ENCODE measurements around the gene PRKG1. TPM values are rescaled to one million over a fixed set of nuclear protein-coding genes. Genes with fewer than 3 reads are reported as not detected.
"Not testable (repeated sequence)": the region's sequence is repeated elsewhere in the genome, so short reads cannot be mapped to it uniquely, and the experiment has no call there.

The PRKG1 gene
- total RNA-seq, 4 donors from 2014 or later: 24.5 to 46.1 (median 37.1) TPM

DNA sequence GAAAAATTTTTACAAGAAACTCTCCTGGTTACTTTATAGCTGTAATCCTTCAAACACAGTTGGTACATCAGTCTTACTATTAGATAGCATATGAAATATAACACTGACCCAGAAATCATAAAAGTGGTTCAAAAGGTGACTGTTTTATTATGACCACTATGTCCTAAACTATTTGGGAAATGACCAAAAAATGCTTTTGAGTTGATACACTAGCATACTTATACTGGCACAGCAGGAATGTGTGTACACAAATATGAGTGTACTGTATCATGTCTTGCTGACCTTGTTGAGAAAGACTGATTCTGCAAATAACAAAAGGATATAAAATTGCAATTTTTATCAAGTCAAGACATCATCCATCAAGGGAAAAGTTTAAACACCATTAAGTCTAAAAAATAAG, 600.8 kb downstream of the PRKG1 start:
- Histone ChIP-seq H3K9me3 (peaks cover 0 to 7% (median 0%) of the 10 kb centered on the region in 4 donors), H3K27me3 (no peaks in the 10 kb centered on the region), H3K4me3 (no peak overlapping the region), H3K36me3 (no peaks in the 10 kb centered on the region), H3K27ac (replicated peaks in 1 of 4) (no peak overlapping the region), H3K4me1 (no peaks in the 10 kb centered on the region)
- no peak for DNase-seq (ENCODE audit: extremely low spot score)
- intact Hi-C loops (cut with DNase I): no loop called here
- TF ChIP-seq CTCF (IDR thresholded peaks at IDR 0.05) (no peak), POLR2AphosphoS5 (IDR thresholded peaks at IDR 0.05) (no peak), EP300 (IDR thresholded peaks at IDR 0.05) (no peak), POLR2A (IDR thresholded peaks at IDR 0.05; ENCODE audit: low read depth) (no peak)

GRCh38 chr10:51679841-51680240, 605.6 kb downstream of the PRKG1 start:
- 89% methylated on average over 6 of the region's 6 CpGs for WGBS
- H3K9me3 ChIP-seq: no peaks in the 10 kb centered on the region

DNA sequence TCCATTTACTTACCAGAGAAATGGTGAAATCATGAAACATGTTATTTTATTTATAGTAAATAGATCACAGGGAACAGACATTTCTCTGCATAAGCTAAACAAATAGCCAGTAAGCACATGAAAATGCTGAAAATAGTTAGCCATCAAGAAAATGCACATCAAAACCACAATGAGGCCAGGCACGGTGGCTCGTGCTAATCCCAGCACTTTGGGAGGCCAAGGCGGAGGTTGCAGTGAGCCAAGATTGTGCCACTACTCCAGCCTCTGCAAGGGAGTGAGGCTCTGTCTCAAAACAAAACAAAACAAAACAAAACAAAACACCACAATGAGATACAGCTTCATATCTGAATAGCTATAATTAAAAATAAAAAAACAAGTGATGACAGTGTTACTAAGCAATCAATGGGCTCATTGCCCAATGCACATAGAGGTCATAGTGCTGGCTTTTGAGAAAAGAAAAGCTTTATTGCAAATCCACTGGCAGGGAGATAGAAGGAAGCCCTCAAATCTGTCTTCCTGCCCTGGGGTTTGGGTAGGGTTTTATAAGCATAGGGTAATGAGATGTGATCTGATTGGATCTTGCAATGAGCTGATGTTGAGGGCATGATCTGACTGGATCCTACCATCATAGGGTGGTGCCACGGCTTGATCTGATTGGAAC, 608.9 kb downstream of the PRKG1 start:
- no peak for TF ChIP-seq CTCF (IDR thresholded peaks at IDR 0.05)
- TF ChIP-seq POLR2A (IDR thresholded peaks at IDR 0.05; ENCODE audit: low read depth): no peak
- no peak for TF ChIP-seq POLR2AphosphoS5 (IDR thresholded peaks at IDR 0.05)
- TF ChIP-seq EP300 (IDR thresholded peaks at IDR 0.05): no peak
- no peak for DNase-seq (ENCODE audit: extremely low spot score)

More at GRCh38 chr10:51679841-51680240, 605.6 kb downstream of the PRKG1 start:
- no peaks in the 10 kb centered on the region for H3K36me3 ChIP-seq
- intact Hi-C loops (cut with DNase I): no loop called here
- H3K4me3 ChIP-seq: no peak overlapping the region
- TF ChIP-seq EP300 (IDR thresholded peaks at IDR 0.05) (no peak), CTCF (IDR thresholded peaks at IDR 0.05) (no peak), POLR2AphosphoS5 (IDR thresholded peaks at IDR 0.05) (no peak), POLR2A (IDR thresholded peaks at IDR 0.05; ENCODE audit: low read depth) (no peak)
- DNase-seq (ENCODE audit: extremely low spot score): no peak
- no peaks in the 10 kb centered on the region for H3K27me3 ChIP-seq
- peaks cover 0 to 7% (median 0%) of the 10 kb centered on the region in 4 donors for H3K4me1 ChIP-seq
- H3K27ac ChIP-seq (replicated peaks in 1 of 4): no peak overlapping the region

DNA sequence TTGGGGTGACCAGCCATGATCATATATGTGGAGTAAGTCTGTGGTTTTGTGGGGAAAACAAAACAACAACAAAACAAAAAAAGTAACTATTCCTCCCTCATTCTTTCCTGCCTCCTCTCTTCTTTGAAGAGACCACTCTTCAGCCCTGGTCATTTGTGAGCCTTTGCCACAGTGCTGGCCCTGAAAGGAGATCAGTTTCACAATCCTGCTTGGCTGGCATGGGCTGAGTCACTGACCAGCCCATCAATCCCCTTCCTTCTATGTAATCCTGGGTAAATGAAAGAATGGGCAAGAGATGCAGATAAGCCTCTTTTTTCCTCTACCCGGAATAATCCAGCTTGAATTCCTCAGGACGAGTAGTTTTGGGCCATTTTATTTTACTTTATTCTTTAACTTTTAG, 611.5 kb downstream of the PRKG1 start:
- 82% methylated on average over 2 of the region's 2 CpGs for WGBS
- Histone ChIP-seq H3K4me3 (no peak overlapping the region), H3K27ac (replicated peaks in 1 of 4) (no peak overlapping the region), H3K4me1 (peaks cover 0 to 7% (median 0%) of the 10 kb centered on the region in 4 donors), H3K9me3 (no peaks in the 10 kb centered on the region), H3K27me3 (no peaks in the 10 kb centered on the region), H3K36me3 (no peaks in the 10 kb centered on the region)
- DNase-seq (ENCODE audit: extremely low spot score): no peak
- intact Hi-C loops (cut with DNase I): no loop called here
- no peak for TF ChIP-seq POLR2AphosphoS5 (IDR thresholded peaks at IDR 0.05)
- no peak for TF ChIP-seq CTCF (IDR thresholded peaks at IDR 0.05)
- TF ChIP-seq POLR2A (IDR thresholded peaks at IDR 0.05; ENCODE audit: low read depth): no peak
- no peak for TF ChIP-seq EP300 (IDR thresholded peaks at IDR 0.05)

More for the DNA sequence above, 608.9 kb downstream of the PRKG1 start:
- Histone ChIP-seq H3K36me3 (no peaks in the 10 kb centered on the region), H3K27me3 (no peaks in the 10 kb centered on the region), H3K9me3 (no peaks in the 10 kb centered on the region), H3K4me1 (peaks cover 0 to 7% (median 0%) of the 10 kb centered on the region in 4 donors), H3K27ac (replicated peaks in 1 of 4) (no peak overlapping the region), H3K4me3 (no peak overlapping the region)
- 84% methylated on average over 4 of the region's 4 CpGs for WGBS
- intact Hi-C loops (cut with DNase I): no loop called here

- H3K9me3 ChIP-seq: no peaks in the 10 kb centered on the region
- H3K27ac ChIP-seq (replicated peaks in 1 of 4): no peak overlapping the region
- no peak overlapping the region for H3K4me3 ChIP-seq
- intact Hi-C loops (cut with DNase I): no loop called here
- no peak for DNase-seq (ENCODE audit: extremely low spot score)
- H3K36me3 ChIP-seq: no peaks in the 10 kb centered on the region
- WGBS: 96% methylated on average over 1 of the region's 1 CpG
- H3K4me1 ChIP-seq: peaks cover 0 to 7% (median 0%) of the 10 kb centered on the region in 4 donors
- no peaks in the 10 kb centered on the region for H3K27me3 ChIP-seq
- TF ChIP-seq EP300 (IDR thresholded peaks at IDR 0.05) (no peak), POLR2AphosphoS5 (IDR thresholded peaks at IDR 0.05) (no peak), POLR2A (IDR thresholded peaks at IDR 0.05; ENCODE audit: low read depth) (no peak), CTCF (IDR thresholded peaks at IDR 0.05) (no peak)
Observed at GRCh38 chr10:51687296-51687695, 613.0 kb downstream of the PRKG1 start.

DNA sequence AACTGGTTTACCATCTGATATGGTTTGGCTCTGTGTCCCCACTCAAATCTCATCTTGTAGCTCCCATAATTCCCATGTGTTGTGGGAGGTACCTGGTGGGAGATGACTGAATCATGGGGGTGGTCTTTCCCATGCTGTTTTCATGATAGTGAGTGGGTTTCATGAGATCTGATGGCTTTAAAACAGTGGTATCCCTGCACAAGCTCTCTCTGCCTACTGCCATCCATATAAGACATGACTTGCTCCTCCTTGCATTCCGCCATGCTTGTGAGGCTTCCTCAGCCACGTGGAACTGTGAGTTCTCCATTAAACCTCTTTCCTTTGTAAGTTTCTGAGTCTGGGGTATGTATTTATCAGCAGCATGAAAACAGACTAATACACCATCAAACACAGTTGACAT, 614.5 kb downstream of the PRKG1 start:
- WGBS: 97% methylated on average over 2 of the region's 2 CpGs
- H3K27ac ChIP-seq (replicated peaks in 1 of 4); H3K27me3 ChIP-seq; H3K36me3 ChIP-seq; intact Hi-C loops (cut with DNase I); H3K4me1 ChIP-seq; DNase-seq (ENCODE audit: extremely low spot score); H3K4me3 ChIP-seq; H3K9me3 ChIP-seq: not testable (repeated sequence)

Measured in esophagus muscularis mucosa (tissue), 4 donors.